ENCODE results near the gene BSG. TPM values are rescaled to one million over a fixed set of nuclear protein-coding genes. Genes with fewer than 3 reads are reported as not detected.

BSG gene
- total RNA-seq, 8 experiments from 2014 or later = 219 to 1,638 (median 407) TPM

- ATAC-seq (replicated peaks in 6 of 8) = no peak
- in situ Hi-C loops (cut with MboI; ENCODE audit: low pct_unique_long_range_greater_than_20kb in 2 of 9, low sequenced_read_pairs in 9 of 9, unreplicated experiment in 9 of 9) = no loop called here
- H3K4me3 ChIP-seq = peak overlapping the region in 3 of 5 donors; percentile 71 to 83 (median 72)
- H3K27ac ChIP-seq = no peak overlapping the region
- H3K4me1 ChIP-seq (replicated peaks in 1 of 2) = peaks cover 13% of the 10 kb centered on the region in 2 donors
- 80 to 92% methylated on average over 1 to 2 of the region's 14 CpGs; no CpG with 5 or more reads in 8 of the 10 experiments for WGBS, 10 experiments
Measured at GRCh38 chr19:534088-534487, 38.3 kb upstream of the BSG start.

DNA sequence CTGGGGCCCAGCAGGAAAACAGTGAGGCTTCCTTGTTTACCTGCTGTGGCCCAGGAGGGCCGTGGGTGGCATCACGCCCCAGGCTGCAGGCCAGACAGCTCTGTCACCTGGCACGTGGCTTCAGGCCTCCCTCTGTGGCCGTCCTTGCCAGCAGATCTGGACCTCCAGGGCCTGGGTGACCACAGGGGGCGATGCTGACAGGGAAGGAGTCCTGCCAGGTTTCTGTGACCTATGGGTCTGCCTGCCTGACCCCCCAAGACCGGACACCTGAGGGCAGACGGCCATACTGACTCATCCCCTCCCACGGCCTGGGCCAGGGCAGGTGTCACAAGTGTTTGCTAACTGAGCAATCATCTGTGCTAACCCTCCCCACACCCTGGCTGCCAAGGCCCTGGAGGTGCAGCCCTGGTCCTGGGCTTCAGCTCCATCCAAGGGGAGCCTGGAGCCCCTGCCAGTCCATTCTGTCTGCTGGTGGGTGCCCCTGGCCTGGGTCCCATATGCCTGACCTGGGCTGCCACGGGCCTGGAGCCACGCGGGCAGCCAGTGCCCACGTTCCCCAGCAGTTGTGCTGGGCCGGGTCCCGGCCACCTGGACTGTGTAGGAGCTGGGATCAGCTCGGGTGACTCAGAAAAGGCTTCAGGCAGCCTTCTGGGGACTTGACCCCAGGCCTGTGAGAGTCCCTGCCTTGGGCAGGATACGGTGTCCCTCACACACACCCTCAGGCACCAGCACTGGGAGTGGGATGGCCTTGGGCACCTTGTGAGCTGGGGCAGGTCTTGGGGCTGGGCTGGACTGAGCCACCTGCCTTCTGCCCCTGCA, 37.2 kb upstream of the BSG start:
- in situ Hi-C loops (cut with MboI; ENCODE audit: low pct_unique_long_range_greater_than_20kb in 2 of 9, low sequenced_read_pairs in 9 of 9, unreplicated experiment in 9 of 9) = no loop called here
- no peak overlapping the region for H3K27ac ChIP-seq
- no peak for ATAC-seq (replicated peaks in 6 of 8)
- WGBS, 10 experiments = 100% methylated on average over 2 to 3 of the region's 16 CpGs; no CpG with 5 or more reads in 8 of the 10 experiments
- peaks cover 13% of the 10 kb centered on the region in 2 donors for H3K4me1 ChIP-seq (replicated peaks in 1 of 2)
- H3K4me3 ChIP-seq = no peak overlapping the region

DNA sequence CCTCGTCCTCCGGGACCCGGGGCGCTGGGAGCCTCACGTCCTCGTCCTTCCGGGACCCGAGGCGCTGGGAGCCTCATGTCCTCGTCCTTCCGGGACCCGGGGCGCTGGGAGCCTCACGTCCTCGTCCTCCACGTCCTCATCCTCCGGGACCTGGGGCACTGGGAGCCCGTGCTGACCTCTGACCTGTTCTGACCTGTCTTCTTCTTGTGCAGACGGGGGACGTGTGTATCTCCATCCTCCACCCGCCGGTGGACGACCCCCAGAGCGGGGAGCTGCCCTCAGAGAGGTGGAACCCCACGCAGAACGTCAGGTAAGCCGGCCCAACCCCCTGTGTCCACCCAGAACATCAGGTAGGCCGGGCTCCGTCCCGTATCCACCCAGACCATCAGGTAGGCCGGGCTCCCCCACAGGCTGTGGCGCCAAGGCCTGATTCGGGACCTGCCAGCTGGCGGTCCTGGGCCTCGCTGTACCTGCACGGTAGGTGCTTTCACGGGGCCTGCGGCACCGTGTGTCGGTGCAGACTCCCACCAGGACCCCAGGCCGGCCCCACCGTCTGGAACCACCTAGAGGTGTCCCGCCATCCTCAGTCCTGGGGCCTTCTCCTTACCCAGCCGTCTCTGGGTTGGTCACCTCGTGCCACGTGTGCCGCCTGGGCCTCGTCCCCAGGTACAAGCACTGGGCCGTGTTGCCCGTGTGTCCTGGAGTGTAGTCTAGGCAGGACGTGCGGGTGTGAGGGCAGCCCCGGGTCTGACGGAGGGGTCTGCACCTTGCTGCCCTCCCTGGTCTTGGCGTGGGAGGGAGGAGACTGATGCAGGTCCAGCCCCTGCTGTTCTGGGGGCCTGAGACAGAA, 36.1 kb upstream of the BSG start:
- in situ Hi-C loops (cut with MboI; ENCODE audit: low pct_unique_long_range_greater_than_20kb in 2 of 9, low sequenced_read_pairs in 9 of 9, unreplicated experiment in 9 of 9) = no loop called here
- H3K27ac ChIP-seq = no peak overlapping the region
- H3K4me1 ChIP-seq (replicated peaks in 1 of 2) = peaks cover 8 to 9% of the 10 kb centered on the region in 2 donors
- 85 to 100% (median 93%) methylated on average over 2 to 14 of the region's 55 CpGs; no CpG with 5 or more reads in 7 of the 10 experiments for WGBS, 10 experiments
- no peak overlapping the region for H3K4me3 ChIP-seq
- ATAC-seq (replicated peaks in 6 of 8) = no peak

GRCh38 chr19:536881-537404, 35.5 kb upstream of the BSG start:
- no peak overlapping the region for H3K4me3 ChIP-seq
- no peak for ATAC-seq (replicated peaks in 6 of 8)
- no peak overlapping the region for H3K27ac ChIP-seq
- in situ Hi-C loops (cut with MboI; ENCODE audit: low pct_unique_long_range_greater_than_20kb in 2 of 9, low sequenced_read_pairs in 9 of 9, unreplicated experiment in 9 of 9) = no loop called here
- H3K4me1 ChIP-seq (replicated peaks in 1 of 2) = peaks cover 8 to 9% of the 10 kb centered on the region in 2 donors
- WGBS, 10 experiments = 100% methylated on average over 1 of the region's 26 CpGs; no CpG with 5 or more reads in 9 of the 10 experiments

- peaks cover 2 to 3% of the 10 kb centered on the region in 2 donors for H3K4me1 ChIP-seq (replicated peaks in 1 of 2)
- no peak overlapping the region for H3K4me3 ChIP-seq
- no peak for ATAC-seq (replicated peaks in 6 of 8)
- in situ Hi-C loops (cut with MboI; ENCODE audit: low pct_unique_long_range_greater_than_20kb in 2 of 9, low sequenced_read_pairs in 9 of 9, unreplicated experiment in 9 of 9) = no loop called here
- no peak overlapping the region for H3K27ac ChIP-seq
- 60 to 93% (median 90%) methylated on average over 1 to 8 of the region's 40 CpGs; no CpG with 5 or more reads in 5 of the 10 experiments for WGBS, 10 experiments
Measured at GRCh38 chr19:538641-539428, 33.6 kb upstream of the BSG start.

- no peak overlapping the region for H3K27ac ChIP-seq
- in situ Hi-C loops (cut with MboI; ENCODE audit: low pct_unique_long_range_greater_than_20kb in 2 of 9, low sequenced_read_pairs in 9 of 9, unreplicated experiment in 9 of 9) = no loop called here
- WGBS, 10 experiments = 93 to 95% methylated on average over 4 to 6 of the region's 30 CpGs; no CpG with 5 or more reads in 8 of the 10 experiments
- no peak overlapping the region for H3K4me3 ChIP-seq
- no peak for ATAC-seq (replicated peaks in 6 of 8)
- no peaks in the 10 kb centered on the region for H3K4me1 ChIP-seq (replicated peaks in 1 of 2)
Measured at GRCh38 chr19:539429-540030, 32.9 kb upstream of the BSG start.

GRCh38 chr19:540867-541637, 31.3 kb upstream of the BSG start:
- peak in 2 of 8 experiments; percentile 3 to 12 for ATAC-seq (replicated peaks in 6 of 8)
- H3K4me1 ChIP-seq (replicated peaks in 1 of 2) = no peaks in the 10 kb centered on the region
- in situ Hi-C loops (cut with MboI; ENCODE audit: low pct_unique_long_range_greater_than_20kb in 2 of 9, low sequenced_read_pairs in 9 of 9, unreplicated experiment in 9 of 9) = no loop called here
- 78 to 100% (median 98%) methylated on average over 1 to 4 of the region's 51 CpGs; no CpG with 5 or more reads in 6 of the 10 experiments for WGBS, 10 experiments
- no peak overlapping the region for H3K27ac ChIP-seq
- H3K4me3 ChIP-seq = no peak overlapping the region

DNA sequence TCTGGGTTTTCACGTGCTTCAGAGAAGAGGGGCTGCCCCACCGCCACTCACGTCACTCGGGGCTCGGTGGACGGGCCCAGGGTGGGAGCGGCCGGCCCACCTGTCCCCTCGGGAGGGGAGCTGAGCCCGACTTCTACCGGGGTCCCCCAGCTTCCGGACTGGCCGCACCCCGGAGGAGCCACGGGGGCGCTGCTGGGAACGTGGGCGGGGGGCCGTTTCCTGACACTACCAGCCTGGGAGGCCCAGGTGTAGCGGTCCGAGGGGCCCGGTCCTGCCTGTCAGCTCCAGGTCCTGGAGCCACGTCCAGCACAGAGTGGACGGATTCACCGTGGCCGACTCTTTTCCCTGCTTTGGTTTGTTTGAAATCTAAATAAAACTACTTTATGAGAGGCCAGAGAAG, 30.7 kb upstream of the BSG start:
- H3K4me1 ChIP-seq (replicated peaks in 1 of 2) = no peaks in the 10 kb centered on the region
- no peak overlapping the region for H3K27ac ChIP-seq
- WGBS, 10 experiments = 85 to 100% (median 91%) methylated on average over 2 to 9 of the region's 26 CpGs; no CpG with 5 or more reads in 6 of the 10 experiments
- in situ Hi-C loops (cut with MboI; ENCODE audit: low pct_unique_long_range_greater_than_20kb in 2 of 9, low sequenced_read_pairs in 9 of 9, unreplicated experiment in 9 of 9) = no loop called here
- H3K4me3 ChIP-seq = no peak overlapping the region
- ATAC-seq (replicated peaks in 6 of 8) = peak in 4 of 8 experiments; percentile 4 to 12 (median 8)

- 80 to 100% (median 91%) methylated on average over 1 to 16 of the region's 34 CpGs; no CpG with 5 or more reads in 4 of the 10 experiments for WGBS, 10 experiments
- no peaks in the 10 kb centered on the region for H3K4me1 ChIP-seq (replicated peaks in 1 of 2)
- no peak overlapping the region for H3K4me3 ChIP-seq
- H3K27ac ChIP-seq = peak overlapping the region in 1 of 2 donors; percentile 14
- peak in 5 of 8 experiments; percentile 12 to 32 (median 21) for ATAC-seq (replicated peaks in 6 of 8)
- in situ Hi-C loops (cut with MboI; ENCODE audit: low pct_unique_long_range_greater_than_20kb in 2 of 9, low sequenced_read_pairs in 9 of 9, unreplicated experiment in 9 of 9) = no loop called here
Measured at GRCh38 chr19:542173-542866, 30.1 kb upstream of the BSG start.

DNA sequence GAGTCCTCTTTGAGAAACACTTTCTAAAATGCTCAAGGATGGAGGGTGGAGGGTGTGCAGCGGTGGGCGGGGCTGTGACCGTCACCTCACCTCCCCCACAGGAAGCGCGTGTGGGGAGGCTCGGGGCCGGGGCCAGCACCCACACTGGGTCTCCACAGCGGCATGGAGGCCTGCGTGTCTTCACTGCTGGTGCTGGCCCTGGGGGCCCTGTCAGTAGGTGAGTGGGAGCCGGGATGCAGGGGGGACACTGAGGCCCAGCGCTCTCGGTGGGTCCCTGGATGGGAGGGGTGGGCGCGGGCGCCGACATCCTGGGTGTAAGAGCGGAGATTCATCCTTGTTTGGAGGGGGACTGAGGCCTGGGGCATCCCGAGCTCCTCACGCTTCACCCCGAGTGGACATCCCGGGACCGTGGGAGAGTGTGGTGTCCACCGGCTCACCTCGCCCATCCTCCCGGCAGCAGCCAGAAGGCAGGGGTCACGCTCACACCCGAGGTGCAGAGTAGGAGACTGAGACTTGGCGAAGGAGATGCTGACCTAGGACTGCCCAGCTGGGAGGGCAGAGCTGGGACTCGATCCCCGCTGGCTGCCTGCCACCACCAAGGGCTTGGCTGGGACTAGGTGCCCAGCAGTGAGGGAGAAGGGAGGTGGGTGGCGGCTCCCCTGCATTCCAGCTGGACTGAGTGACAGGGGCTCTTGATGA, 28.3 kb upstream of the BSG start, which contains the start of gene GZMM:
GZMM (plus strand) TSS at position 144 of the 699 bp plus-strand sequence; CDS start at position 163, 19 bp downstream.
- in situ Hi-C loops (cut with MboI; ENCODE audit: low pct_unique_long_range_greater_than_20kb in 2 of 9, low sequenced_read_pairs in 9 of 9, unreplicated experiment in 9 of 9) = no loop called here
- no peak within 1 kb of the TSS for H3K27ac ChIP-seq
- no CpG with 5 or more reads among the region's 31 CpGs for WGBS, 10 experiments
- ATAC-seq (replicated peaks in 6 of 8) = peak in 7 of 8 experiments; percentile 10 to 29 (median 15)
- no peak within 1 kb of the TSS for H3K4me3 ChIP-seq
- no peaks in the 10 kb centered on the region for H3K4me1 ChIP-seq (replicated peaks in 1 of 2)

All from motor neuron (in vitro differentiated cells).